Myocyte (in vitro differentiated cells): Measurements from ENCODE around the gene FRMD5. TPM values are rescaled to one million over a fixed set of nuclear protein-coding genes. Genes with fewer than 3 reads are reported as not detected.
"Not testable (repeated sequence)": the region's sequence is repeated elsewhere in the genome, so short reads cannot be mapped to it uniquely, and the experiment has no call there.

Experiments
- DNase-seq: peaks from one replicate; pipeline ENCODE4 v3.0.0-alpha.2; 2012; ENCODE audit warnings: low read depth
- total RNA-seq: library from RNA; depleted of rRNA; stranded (reverse); fragments of >200 nt; gene quantifications from 2 replicates; pipeline ENCODE4 v1.2.3, GENCODE V29; 2014

FRMD5 gene
- total RNA-seq, 1 donor from 2014 or later: 2.2 TPM

DNA sequence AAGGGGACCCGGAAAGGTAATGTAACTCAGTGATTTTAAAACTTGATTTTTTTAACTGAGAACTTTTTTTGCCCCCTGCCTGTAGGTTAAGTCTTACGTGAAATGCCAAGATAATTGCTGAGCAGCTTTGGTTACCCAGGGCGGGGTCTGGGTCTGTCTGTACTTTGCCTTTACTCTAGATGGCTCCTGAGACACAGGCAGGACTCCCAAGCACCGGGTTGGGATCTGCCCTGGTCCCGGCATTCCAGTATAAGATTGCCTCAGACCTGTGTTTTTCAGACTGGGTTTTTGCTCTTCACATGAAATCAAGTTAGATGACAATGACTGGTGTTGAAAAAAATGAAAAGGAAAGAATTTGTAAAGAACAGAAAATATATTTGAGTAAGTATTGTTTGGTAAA, 328.0 kb downstream of the FRMD5 start:
- no peak for DNase-seq

DNA sequence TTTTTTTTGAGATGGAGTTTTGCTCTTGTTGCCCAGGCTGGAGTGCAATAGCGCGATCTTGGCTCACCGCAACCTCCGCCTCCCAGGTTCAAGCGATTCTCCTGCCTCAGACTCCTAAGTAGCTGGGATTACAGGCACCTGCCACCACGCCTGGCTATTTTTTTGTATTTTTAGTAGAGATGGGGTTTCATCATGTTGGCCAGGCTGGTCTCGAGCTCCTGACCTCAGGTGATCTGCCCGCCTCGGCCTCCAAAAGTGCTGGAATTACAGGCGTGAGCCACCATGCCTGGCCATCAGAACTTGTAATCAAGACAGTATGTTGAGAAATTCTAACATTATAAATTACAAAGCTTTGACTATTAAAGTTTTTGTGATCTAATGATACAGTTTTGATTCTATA, 328.4 kb downstream of the FRMD5 start:
- DNase-seq: not testable (repeated sequence)

DNA sequence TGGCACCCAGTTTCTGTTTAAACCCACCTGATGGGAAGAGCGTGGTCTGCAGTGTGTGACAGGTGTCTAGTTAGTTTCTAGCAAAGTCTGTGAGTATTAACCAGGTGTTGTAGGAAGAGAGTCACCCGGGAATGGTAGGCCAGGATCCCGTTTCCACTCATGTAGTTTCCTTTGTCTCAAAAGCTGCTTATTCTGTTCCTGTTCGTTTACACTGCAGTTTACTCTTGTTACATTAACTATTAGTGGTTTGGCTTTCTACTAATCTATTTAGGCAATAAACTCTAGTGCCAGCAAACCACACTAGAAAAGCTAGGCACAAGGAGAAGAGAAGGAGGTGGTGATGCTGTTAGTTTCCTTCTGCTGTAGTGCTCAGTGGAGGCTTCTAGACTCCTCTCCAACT, 335.5 kb downstream of the FRMD5 start:
- no peak for DNase-seq

DNA sequence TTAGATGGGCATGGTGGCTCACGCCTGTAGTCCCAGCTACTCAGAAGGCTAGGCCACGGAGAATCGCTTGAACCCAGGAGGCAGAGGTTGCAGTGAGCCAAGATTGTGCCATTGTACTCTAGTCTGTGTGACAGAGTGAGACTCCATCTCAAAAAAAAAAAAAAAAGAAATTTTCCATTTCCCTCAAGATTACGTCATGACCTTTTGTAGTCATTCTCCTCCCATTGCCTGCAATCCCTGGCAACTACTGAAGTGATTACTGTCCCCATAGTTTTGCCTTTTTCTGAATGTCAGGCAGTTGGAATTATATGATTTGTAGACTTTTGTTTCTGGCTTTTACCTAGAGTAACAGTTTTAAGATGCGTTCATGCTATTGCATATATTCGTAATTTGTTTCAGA, 340.3 kb downstream of the FRMD5 start:
- DNase-seq: no peak

DNA sequence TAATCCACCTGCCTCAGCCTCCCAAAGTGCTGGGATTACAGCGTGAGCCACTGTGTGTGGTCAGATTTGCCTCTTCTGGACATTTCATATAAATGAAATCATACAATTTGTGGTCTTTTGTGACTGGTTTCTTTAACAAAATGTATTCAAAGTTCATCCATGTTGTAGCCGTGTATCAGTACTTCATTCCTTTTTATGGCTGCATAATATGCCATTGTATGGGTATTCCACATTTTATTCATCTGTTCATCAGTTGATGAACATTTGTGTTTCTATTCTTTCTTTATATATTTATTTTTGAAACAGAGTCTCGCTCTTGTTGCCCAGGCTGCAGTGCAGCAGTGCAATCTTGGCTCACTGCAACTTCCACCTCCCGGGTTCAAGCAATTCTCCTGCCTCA, 342.5 kb downstream of the FRMD5 start:
- no peak for DNase-seq

DNA sequence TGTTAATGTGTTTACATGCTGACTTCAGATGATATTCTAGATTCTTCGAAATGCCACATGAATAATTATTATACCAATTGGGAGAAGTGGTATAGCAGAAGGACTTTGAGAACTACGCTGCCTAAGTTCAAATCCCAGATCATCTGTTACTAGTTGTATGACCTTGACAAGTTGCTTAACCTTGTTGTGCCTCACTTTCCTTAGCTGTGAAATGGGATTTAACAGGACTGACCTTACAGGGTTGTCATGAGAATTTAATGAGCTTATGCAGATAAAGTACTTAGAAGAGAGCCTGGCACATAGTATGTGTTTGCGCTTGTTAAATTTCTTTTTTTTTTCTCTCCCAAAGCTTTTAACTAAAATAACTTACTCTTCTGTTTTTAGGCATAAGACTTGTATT, 343.8 kb downstream of the FRMD5 start:
- no peak for DNase-seq

DNA sequence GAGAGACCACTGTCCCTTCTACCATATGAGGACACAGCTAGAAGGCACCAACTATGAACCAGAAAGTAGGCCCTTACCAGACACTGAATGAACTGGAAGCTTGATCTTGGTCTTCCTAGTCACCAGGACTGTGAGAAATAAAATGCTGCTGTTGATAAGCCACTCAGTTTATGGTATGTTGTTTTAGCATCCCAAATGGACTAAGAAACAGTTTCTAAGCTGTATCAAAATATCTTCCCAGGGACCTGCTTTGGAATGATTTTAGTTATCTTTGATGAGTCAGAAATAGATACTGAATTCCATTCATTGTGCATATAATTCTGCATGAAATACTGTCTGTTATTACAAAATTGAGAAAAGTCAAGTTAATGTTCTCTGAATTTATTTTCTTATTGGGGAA, 349.6 kb downstream of the FRMD5 start:
- no peak for DNase-seq

DNA sequence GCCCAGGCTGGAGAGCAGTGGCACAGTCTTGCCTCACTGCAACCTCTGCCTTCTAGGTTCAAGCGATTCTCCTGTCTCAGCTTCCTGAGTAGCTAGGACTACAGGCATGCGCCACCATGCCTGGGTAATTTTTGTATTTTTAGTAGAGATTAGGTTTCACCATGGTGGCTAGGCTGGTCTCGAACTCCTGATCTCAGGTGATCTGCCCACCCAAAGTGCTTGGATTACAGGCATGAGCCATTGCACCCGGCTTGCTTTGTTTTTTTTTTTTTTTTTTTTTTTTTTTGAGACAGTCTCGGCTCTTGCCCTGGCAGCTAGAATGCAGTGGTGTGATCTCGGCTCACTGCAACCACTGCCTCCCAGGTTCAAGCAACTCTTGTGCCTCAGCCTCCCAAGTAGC, 362.6 kb downstream of the FRMD5 start:
- DNase-seq: not testable (repeated sequence)

DNA sequence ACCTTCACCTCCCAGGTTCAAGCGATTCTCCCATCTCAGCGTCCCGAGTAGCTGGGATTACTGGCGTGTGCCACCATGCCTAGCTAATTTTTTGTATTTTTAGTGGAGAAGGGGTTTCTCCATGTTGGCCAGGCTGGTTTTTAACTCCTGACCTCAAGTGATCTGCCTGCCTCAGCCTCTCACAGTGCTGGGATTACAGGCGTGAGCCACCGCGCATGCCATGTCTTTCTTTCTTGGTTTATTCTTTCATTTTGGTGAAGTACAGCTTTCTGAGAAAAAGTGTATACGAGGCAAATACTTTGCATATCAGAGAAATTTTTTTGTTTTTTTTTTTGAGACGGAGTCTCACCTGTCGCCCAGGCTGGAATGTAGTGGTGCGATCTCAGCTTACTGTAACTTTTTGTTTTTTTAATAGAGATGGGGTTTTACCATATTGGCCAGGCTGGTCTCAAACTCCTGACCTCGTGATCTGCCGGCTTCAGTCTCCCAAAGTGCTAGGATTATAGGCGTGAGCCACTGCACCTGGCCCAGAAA, 363.5 kb downstream of the FRMD5 start:
- DNase-seq: not testable (repeated sequence)

DNA sequence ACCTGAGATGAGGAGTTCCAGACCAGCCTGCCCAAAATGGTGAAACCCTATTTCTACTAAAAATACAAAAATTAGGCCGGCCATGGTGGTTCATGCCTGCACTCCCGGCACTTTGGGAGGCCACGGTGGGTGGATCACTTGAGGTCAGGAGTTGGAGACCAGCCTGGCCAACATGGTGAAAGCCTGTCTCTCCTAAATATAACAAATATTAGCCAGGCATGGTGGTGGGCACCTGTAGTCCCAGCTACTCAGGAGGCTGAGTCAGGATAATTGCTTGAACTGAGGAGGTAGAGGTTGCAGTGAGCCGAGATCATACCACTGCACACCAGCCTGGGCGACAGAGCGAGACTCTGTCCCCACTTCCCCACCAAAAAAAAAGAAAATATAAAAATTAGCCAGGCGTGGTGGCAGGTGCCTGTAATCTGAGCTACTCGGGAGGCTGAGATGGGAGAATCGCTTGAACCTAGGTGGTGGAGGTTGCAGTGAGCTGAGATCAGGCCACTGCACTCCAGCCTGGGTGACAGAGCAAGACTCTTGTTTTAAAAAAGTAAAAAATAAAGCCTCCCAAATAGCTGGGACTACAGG, 364.3 kb downstream of the FRMD5 start:
- not testable (repeated sequence) for DNase-seq

DNA sequence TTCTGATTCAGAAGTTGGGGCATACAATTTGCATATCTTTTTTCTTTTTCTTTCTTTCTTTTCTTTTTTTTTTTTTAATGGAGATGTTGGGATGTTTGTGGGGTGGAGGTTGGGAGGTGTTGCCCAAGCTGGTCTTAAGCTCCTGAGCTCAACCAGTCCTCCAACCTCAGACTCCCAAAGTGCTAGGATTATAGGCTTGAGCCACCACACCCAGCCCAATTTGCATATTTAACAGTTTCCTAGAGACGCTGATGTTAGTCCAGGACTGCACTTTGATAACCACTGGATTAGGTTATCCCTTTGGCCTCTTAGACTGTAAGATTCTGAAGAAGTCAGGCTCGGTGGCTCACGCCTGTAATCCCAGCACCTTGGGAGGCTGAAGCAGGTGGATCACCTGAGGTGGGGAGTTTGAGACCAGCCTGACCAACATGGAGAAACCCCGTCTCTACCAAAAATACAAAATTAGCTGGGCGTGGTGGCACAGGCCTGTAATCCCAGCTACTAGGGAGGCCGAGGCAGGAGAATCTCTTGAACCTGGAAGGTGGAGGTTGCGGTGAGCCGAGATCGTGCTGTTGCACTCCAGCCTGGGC, 365.0 kb downstream of the FRMD5 start:
- DNase-seq: not testable (repeated sequence)

DNA sequence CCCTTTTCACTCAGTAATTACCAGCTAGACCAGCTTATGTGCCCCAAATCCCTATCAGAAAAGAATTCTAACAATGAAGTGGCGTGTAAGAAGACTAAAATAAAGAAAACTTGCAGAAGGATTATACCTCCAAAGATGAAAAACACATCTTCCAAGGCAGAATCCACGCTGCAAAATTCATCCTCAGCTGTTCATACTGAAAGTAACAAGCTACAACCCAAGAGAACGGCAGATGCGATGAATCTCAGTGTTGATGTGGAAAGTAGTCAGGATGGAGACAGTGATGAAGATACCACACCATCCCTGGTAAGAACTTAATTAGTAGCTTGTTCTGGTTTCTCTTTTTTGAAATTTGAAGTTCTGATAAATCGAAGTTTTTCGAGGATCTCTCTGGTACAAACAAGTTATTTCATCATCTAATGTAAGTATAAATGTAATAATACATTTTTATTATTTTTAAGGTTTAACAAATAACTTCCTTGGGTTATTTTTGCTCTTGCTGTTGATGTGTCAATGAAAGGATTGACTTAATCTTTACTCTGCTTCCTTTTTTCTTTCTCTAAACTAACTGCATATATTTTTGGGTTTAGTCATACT, 366.9 kb downstream of the FRMD5 start:
- DNase-seq: peak; percentile 10

DNA sequence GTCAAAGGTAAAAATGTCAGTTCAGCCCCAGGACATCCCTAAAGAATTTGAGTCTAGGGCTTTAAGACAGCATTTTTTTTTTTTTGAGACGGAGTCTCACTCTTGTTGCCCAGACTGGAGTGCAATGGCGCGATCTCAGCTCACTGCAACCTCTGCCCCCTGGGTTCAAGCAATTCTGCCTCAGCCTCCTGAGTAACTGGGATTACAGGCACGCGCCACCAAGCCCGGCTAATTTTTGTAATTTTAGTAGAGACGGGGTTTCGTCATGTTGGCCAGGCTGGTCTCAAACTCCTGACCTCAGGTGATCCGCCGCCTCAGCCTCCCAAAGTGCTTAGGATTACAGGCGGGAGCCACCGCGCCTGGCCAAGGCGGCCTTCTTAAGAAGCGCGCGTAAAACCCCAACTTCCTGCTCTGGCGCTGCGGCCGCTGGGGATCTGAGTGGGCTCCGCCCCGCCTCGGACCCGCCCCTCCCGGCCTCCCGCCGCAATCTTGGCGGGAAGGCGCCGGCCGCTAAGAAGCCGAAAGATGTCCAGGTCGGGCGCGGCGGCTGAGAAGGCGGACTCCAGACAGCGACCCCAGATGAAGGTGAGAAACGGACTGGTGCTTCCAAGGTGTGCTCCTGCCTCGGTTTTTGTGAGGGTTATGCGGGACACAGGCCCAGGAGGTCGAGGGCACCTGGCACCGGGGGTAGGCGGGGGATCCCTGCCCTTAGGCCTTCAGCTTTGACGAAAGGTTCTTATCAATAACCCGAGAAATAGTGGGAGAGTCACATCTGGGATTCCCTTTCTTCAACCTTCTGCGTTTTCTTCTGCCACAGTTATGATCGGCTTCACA, 368.3 kb downstream of the FRMD5 start, which contains the start of gene WDR76:
Gene WDR76, plus strand, starts transcription at position 495 of the 834 bp plus-strand sequence. Its CDS starts 31 bp downstream, at position 526.
- peak; percentile 66 for DNase-seq

DNA sequence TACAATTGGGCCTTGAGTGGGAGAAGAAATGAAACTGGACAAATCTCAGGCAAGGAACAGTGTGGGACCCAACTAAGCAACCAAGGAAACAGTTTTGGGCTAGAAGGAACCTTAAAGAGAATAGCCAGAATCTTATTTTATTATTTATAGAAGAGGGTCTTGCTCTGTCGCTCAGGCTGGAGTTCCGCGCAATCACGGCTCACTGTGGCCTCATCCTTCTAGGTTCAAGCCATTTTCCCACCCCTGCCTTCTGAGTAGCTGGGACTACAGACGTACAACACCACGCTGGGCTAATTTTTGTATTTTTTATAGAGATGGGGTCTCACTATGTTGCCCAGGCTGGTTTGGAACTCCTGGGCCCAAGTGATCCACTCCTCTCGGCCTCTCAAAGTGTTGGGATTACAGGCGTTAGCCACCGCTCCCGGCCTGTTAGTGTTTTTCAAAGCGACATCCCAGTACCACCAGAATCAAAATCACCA, 369.0 kb downstream of the FRMD5 start:
- DNase-seq: no peak

DNA sequence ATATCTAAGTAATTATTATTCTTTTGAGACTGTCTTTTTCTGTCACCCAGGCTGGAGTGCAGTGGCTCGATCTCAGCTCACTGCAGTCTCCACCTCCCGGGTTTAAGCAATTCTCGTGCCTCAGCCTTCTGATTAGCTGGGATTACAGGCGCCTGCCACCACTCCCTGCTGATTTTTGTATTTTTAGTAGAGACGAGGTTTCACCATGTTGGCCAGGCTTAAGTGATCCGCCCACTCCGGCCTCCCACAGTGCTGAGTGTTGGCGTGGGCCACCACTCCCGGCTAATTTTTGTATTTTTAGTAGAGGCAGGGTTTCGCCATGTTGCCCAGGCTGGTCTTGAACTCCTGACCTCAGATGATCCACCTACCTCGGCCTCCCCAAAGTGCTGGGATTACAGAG, 369.8 kb downstream of the FRMD5 start:
- DNase-seq: not testable (repeated sequence)

DNA sequence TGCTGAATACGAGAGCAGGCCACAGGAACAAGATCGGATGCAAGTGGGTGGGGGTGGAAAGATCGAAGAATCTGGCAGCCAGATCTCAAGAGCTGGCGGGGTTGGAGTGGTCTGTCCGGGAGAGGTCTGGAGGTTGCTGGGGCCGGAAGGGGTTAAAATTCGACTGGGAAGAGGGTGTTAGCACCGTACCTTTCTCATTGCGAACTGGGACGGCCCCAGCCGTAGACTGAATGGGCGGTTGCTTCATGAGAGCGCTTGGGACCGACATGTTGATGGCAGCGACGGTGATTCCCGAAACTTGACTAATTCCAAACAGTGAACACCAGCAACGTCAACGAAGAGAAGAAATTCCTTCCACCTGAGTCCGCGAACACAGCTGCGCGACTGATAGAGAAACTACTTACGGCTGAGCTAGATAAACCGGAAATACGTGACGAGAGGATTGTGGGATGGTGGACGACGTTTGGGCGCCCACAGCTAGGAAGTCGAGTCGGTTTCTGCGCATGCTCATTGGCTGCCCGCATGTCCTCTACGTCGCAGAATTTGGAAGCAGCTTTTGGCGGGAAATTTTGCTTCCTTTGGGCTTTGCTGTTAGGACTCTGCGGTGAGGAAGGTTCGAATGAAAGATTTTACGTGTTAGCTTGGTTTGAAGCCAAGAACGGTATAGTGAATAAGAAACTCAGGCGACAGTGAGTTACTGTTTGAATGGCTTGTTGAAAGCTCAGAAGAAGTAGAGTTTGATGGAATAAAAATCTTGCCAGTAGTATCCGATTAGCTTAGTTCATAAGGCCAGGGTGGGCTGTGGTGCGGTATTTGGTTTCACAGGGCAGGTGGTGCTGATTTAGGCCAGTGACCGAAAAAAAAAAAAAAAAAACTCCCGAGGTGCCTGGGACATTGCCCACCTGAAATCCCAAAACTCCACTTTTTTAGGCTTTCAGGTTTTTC, 370.5 kb downstream of the FRMD5 start, which contains the start of gene MFAP1:
Gene MFAP1, minus strand, starts transcription at position 389 of the 945 bp plus-strand sequence. Its CDS starts 121 bp downstream, at position 268.
- peak; percentile 97 for DNase-seq

DNA sequence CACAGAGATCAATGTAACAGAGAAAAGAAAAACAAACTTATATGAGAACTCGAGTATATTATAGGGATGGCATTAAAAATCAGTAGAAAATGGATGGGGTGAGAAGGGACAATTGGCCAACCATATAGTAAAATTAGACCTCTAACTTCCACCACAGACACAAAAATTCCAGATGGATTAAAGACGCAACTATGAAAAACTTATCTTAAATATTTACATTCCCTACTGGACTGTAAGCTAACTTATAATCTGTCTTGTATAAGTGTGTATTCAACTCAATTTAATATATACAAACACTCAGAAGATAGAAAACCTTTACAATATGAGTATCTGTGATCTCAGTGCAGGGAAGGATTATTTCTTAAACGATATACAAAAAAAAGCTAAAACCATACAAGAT, 373.6 kb downstream of the FRMD5 start:
- DNase-seq: no peak
